ENCODE data around the gene PLCG2. TPM values are rescaled to one million over a fixed set of nuclear protein-coding genes. Genes with fewer than 3 reads are reported as not detected.
"Not testable (repeated sequence)": the region's sequence is repeated elsewhere in the genome, so short reads cannot be mapped to it uniquely, and the experiment has no call there.

The PLCG2 gene
- total and polyA plus RNA-seq, 12 donors = 2.4 to 18.2 (median 6.2) TPM

- Histone ChIP-seq H3K9me3 (no peaks in the 10 kb centered on the region), H3K27me3 (no peaks in the 10 kb centered on the region), H3K4me3 (no peak overlapping the region), H3K4me1 (peaks cover 0 to 53% (median 13%) of the 10 kb centered on the region in 9 donors), H3K36me3 (no peaks in the 10 kb centered on the region), H3K27ac (peak overlapping the region in 4 of 10 donors; percentile 37 to 56 (median 47))
- ATAC-seq = peak; percentile 32 to 70 (median 53)
- intact Hi-C loops (cut with DNase I) = no loop called here
- 47 to 56% methylated on average over 13 of the region's 13 CpGs for WGBS, 2 donors
- peak in 1 of 2 donors; percentile 48 for DNase-seq
- peak in 3 of 9 donors; percentile 10 to 21 (median 12) for TF ChIP-seq CTCF (IDR thresholded peaks at IDR 0.05)
Observed at GRCh38 chr16:81755915-81756614, 23.0 kb upstream of the PLCG2 start.

GRCh38 chr16:81756615-81757356, 22.3 kb upstream of the PLCG2 start:
- no peak for ATAC-seq
- H3K4me3 ChIP-seq = no peak overlapping the region
- H3K36me3 ChIP-seq = no peaks in the 10 kb centered on the region
- no peak for DNase-seq
- no peaks in the 10 kb centered on the region for H3K9me3 ChIP-seq
- H3K27me3 ChIP-seq = no peaks in the 10 kb centered on the region
- intact Hi-C loops (cut with DNase I) = no loop called here
- H3K4me1 ChIP-seq = peaks cover 0 to 46% (median 13%) of the 10 kb centered on the region in 9 donors
- TF ChIP-seq CTCF (IDR thresholded peaks at IDR 0.05) = no peak
- H3K27ac ChIP-seq = peak overlapping the region in 3 of 10 donors; percentile 39 to 56 (median 55)
- 67 to 73% methylated on average over 9 of the region's 9 CpGs for WGBS, 2 donors

- Histone ChIP-seq H3K4me3 (no peak overlapping the region), H3K36me3 (no peaks in the 10 kb centered on the region), H3K9me3 (no peaks in the 10 kb centered on the region), H3K4me1 (peaks cover 0 to 32% (median 7%) of the 10 kb centered on the region in 9 donors), H3K27ac (peak overlapping the region in 1 of 10 donors; percentile 31), H3K27me3 (no peaks in the 10 kb centered on the region)
- intact Hi-C loops (cut with DNase I) = no loop called here
- WGBS, 2 donors = 35 to 63% methylated on average over 2 of the region's 2 CpGs
- ATAC-seq = no peak
- no peak for DNase-seq
- TF ChIP-seq CTCF (IDR thresholded peaks at IDR 0.05) = no peak
Observed at GRCh38 chr16:81758376-81758775, 20.7 kb upstream of the PLCG2 start.

- not testable (repeated sequence) for H3K4me3 ChIP-seq, H3K36me3 ChIP-seq, H3K27me3 ChIP-seq, ATAC-seq, H3K27ac ChIP-seq, DNase-seq, H3K9me3 ChIP-seq
- intact Hi-C loops (cut with DNase I) = loop anchor here in 1 of 10 donors (10.0 kb wide), 1 partner anchor 112 kb away; no protein-coding TSS in a partner anchor
- peaks cover 0 to 17% (median 0%) of the 10 kb centered on the region in 9 donors for H3K4me1 ChIP-seq
- WGBS, 2 donors = 67 to 82% methylated on average over 4 of the region's 4 CpGs
Observed at GRCh38 chr16:81762322-81762721, 16.8 kb upstream of the PLCG2 start.

Measured in heart right ventricle (tissue), 16 donors.